NOMO-1 treated with dmso at 0.1 percent for 144 hours (cell line): ENCODE data around the gene PIK3R4.

ENCODE experiments used
- DNase-seq: peaks from one replicate; lab custom pipeline; 2025; ENCODE audit not compliant: unreplicated experiment; lab: John Stamatoyannopoulos, UW

The PIK3R4 gene

DNA sequence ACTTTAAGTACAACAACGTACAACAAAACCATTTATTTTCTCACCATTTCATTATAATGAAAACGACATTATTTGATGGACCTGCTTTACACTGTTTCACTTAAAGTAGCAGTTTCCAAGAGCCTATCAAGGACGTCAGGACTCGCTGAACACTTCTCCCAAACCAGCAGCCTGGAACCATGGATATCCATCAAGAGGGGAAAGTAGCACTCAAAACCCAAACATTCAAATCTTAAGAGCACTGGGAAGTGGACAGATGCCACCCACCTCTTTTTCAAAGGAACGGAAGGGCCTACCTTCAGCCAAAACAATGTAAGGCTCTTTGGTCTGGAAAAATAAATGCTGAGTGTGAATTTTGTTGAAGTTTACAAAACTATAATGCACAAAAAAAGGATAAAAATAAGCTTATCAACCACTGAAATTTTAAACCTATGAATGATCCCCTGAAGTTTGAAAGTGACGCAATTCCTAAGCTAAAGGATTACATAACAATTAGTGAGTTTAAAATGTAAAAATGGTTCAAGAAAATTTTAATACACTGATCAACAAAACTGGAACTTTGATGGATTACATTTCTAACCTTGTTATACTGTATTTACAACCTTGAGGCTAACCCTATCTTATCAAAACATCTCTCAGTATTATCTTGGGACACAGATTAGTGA is 4.6 kb downstream of the PIK3R4 start:
- no peak for DNase-seq

DNA sequence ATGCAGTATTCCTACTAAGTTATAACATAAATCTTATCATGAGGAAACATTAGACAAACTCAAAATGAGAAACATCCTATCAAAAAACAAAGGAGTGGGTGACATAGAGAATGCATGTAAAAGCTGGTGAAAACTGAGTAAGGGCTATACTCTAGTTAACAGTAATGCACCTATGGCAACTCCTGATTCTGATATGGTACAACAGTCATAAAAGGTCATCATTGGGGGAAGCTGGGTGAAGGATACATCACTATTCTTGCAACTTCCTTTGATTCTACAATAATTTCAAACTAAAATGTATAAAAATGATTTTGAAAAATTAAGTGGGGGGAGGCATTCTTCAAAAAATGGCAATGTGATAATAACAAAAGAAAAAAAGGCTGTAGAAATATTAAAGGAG is 6.8 kb downstream of the PIK3R4 start:
- no peak for DNase-seq

DNA sequence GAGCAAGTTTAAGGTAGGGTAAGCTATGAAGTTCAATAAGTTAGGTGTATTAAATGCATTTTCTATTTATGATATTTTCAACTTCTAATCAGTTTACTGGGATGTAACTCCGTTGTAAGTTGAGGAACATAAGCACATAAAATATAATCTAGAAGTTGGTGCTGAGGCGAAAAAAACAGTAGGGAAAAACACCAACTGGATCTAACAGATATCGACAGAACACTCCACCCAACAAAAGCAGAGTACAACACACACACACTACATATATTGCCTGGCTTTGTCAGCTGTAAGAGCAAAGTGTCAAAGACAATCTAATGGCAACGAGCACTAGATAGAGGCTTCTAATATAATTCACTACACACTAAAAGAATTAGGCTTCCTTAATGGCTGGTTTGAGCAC is 8.4 kb downstream of the PIK3R4 start:
- no peak for DNase-seq

DNA sequence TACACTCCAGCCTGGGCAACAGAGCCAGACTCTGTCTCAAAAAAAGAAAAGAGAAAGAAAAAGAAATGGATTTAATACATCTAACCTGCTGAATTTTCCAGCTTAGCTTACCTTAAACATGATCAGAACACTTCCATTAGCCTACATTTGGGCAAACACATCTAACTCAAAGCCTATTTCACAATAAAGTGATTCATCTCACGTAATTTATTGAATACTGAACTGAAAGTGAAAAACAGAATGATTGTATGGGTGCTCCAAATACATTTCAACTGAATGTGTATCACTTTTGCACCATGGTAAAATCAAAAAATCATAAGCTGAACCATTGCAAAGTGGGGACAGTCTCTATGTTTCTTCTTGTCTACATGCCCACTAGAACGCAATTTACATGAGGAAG is 9.0 kb downstream of the PIK3R4 start:
- no peak for DNase-seq

DNA sequence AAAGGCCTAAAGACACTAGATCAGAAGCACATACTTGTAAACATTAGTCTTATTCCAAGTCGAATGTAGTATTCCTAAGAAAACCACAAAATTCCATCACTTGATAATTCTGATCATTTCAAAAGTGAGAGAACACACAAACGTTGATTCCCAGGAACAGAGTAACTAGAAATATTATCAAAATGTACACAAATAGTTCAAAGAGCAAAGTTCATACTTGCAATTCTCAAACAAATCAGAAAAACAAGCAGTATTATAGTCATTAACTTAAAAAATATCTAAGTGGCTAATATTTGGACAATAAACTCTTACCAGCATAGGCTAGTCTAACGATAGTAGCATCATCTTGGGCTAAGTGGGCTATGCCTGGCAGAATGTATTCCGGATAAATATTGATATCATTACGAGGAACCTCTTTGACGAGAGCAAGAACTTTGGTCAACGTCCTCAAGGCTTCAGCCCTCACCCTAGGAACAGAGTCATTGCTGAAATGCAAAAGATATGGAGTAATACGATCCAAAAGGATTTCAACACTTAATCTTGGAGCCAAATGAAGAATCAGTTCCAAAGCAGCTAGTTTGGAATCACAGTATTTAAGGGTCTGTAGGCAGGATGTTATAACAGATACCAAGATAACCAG is 13.3 kb downstream of the PIK3R4 start:
- DNase-seq: no peak

DNA sequence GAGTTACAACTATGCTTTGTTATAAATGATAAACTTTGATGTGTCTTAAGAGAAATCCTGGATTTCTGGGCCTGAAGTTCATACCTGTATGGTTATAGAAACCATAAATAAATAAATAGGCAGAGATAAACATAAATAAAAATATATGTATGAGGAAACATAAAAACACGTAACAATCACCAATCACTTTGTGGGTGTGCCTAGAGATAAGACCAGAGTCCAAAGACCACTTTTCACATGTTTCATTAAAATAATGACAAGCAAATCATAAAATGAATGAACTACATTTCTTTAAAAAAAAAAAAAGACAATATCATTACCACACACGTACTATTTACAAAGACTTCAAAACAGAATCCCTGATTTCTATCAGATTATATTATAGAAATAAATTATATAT is 14.1 kb downstream of the PIK3R4 start:
- no peak for DNase-seq

DNA sequence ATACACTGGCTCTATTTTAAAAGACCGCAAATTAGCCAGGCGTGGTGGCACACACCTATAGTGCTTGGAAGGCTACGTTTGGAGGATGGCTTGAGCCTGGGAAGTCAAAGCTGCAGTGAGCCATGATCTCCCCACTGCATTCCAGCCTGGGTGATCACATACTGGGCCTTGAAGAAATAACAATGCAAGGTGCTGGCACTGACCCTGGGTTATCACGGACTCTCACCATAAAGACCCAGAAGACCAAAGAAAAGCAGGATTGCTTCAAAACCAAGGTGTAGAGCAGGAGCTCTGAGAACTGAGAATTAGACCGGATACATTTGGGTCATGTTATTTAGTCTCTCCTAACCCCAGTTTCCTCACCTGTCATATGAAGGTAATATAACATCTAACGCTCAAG is 14.8 kb downstream of the PIK3R4 start:
- no peak for DNase-seq

DNA sequence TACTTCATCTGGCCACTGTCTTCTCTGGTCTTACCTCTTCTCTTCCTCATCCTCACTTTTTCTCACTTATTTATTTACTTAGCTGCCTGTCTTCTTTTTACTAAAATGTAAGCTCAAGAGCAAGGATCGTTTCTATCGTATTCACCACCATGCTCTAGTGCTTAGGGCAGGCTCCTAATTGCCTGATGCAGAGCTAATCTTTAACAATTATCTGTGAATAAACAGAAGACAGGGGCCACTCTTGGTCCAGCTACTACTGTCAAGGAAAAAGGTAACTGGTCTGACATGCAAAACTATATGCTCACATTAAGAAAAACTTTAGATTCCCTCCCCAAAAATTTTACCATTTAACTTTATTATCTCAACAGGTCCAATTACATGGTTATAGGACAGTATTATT is 17.5 kb downstream of the PIK3R4 start:
- no peak for DNase-seq

DNA sequence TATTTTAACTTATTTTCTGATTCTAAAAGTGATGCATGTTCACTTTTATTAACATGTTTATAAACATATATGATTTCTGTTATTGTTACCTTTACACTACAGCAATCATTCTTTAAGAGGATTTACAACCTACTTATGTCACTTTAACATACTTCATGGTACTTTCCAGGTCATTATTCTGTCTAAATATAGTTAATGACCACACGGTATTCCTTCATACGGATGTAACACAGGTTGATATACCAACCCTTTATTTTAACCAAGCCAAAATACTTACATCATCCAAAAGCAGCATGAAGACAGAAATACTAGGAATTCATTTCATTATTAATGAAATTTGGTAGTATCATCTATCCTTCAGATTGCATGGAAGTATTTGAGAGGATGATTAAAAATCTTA is 18.6 kb downstream of the PIK3R4 start:
- DNase-seq: no peak

DNA sequence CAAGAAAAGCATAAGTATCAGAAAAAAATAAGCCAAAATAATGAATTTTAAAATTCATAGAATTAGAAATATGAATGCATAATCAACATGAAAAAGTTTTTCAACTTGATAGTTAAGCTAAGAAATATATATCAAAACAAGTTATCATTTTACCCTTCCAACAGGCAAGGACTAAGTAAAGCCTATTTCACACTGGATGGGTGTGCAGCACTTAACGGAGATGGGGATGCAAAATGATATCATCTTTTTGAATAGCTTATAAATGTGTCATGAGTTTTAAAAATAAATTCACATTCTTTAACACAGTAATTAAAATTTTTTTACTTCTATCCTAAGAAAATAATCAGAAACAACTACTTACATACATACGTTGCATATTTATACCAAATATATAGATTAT is 20.9 kb downstream of the PIK3R4 start:
- no peak for DNase-seq

DNA sequence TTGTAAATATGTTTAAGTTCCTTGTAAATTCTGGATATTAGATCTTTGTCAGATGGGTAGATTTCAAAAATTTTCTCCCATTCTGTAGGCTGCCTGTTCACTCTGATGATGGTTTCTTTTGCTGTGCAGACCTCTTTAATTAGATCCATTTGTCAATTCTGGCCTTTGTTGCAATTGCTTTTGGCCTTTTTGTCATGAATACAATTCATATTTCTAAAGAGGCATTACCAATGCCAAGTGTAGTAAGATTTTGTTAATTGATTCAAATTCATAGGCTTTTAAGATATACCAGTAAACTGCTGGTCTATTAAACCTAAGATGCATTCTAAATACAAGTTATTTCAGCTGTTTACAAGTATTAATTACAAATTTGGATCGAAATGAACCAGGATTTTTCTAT is 31.0 kb downstream of the PIK3R4 start:
- DNase-seq: no peak

DNA sequence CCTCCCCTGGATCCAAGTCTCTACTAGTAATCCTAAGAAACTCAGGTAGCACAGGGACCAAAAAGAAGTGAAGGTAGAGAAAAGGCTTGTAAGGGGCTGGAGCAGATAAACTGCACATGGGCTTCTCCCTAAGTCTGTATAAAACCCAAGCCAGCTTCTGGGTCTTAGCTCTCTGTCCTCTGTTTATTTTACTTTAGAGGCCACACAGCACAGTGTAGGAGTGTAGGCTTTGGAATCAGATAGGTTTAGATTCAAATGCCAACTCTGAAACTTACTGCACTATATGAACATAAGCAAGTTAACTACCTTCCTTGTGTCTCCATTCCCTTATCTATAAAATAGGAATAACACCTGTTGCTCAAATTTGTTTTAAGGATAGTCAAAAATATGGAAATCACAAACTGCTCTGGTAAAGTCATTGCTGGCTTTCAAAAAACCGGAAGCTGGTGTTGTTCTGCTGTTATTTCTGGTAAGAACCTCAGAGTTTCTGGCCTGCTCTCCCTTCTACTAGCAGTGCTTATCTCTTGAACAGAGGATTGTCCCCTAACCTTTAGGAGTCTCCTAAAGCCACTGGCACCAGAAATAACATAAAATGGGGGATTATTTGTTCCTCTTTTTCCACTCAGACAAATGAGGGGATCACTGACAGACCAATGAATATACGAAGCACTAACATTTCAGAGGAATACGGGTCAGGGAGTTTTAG is 33.8 kb downstream of the PIK3R4 start:
- no peak for DNase-seq

DNA sequence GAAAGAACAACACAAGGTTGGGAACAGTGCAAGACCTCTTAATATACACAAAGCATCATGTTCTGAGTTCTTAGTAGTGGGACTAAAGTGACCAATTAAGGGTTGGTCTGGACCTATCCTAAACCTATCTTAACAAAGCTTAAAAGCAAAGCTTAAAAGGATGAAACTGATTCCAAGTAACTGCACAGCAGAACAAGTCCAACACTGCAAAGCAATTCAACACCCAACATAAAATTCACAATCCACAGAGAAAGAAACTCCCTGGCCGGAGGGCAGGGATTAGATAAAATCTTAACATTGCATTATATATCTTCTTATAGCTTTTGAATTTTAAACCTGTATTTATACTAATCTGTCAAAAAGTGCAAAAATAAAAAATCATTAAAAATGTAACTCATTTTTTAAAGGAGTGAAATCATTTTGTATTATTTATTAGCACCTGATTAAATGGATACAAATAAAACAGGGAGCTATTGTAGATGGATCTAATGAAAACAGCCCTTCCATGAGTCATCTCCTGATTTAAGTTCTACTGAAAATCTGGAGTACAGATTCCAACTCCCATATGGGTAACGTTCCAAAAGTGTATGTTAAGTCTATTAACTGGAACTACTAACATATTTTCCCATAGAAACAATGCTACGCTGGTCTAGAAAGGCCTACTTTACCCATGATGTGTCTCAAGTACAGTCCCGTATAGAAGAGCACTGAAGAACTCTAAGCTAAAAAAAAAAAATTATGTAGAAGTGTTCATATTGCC is 34.9 kb downstream of the PIK3R4 start:
- no peak for DNase-seq

DNA sequence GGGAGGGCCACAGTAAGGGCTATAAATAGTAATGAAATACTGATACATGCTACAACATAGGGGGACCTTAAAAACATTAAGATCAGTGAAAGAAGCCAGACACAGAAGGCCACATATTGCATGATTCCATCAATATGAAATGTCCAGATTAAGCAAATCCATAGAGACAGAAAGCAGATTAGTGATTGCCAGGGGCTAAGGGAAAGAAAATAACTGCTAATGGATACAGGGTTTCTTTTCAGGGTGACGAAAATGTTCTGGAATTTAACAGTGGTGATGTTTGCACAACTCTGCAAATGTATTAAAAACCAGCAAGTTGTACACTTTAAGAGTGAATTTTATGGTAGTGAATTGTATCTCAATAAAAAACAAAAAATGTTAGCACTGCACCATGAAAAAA is 37.0 kb downstream of the PIK3R4 start:
- DNase-seq: no peak

DNA sequence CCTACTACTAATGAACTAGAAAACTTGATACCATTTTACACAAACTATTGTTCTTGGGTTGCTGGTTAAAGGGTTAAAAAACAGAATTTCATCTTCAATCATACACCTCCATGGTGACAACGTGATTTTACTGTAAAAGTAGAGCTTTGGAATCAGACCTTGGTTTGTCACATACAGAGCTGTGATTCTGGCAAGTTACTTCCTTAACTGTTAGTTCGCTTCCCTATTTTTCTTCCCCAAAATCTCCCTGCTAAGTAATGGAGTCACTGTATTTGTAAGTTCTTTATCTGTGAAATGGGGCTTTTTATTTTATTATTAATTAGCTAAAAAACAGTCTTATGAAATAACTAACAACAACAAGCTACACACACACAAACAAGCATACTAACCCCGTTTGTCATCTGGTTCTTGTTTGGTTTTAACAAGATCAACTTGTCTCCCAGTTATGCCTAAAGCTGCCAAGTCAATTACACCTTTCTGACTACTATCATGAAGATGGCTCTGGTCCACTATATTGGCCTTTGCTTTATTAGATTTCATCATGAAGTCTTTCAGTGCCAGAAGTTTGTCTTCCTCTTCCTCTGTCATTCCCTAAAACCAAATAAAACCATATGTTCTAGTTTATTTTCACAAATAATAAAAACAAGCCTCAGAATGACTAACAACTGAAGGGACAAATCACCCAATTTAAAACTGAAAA is 38.6 kb downstream of the PIK3R4 start:
- no peak for DNase-seq

DNA sequence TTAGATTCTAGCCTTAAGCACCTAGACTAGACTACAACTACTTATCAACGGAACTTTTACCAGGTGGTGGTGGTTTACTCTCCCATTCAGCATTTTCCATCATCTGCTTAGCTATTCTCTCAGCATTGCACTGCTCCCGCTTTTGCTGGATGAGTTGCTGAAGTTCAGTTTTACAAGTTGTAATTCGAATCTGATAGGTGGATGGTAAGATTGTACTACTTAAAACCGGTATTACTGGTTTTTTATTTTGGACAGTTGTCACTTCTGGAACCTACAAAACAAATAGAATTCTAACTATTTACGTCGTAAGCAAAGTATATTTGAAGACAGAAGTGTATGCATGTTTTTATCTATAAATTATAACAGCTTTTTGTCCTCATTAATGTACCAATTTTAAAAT is 41.1 kb downstream of the PIK3R4 start:
- no peak for DNase-seq

DNA sequence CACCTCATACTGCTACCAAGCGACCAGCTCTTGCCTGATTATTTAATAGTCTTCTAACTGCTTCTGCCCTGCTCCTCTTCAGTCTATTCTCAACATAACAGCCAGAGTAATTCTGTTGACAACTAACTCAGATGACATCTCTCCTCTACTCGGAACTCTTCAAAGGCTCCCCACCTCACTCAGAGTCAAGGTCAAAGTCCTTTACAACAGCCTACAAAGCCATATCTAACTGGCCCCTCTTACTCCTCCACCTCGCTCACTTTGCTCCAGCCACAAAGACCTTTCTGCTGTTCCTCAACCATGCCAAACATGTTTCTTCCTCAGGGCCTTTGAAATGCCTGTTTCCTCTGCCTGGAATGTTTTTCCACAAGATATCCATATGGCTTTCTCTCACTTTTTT is 43.6 kb downstream of the PIK3R4 start:
- DNase-seq: no peak

DNA sequence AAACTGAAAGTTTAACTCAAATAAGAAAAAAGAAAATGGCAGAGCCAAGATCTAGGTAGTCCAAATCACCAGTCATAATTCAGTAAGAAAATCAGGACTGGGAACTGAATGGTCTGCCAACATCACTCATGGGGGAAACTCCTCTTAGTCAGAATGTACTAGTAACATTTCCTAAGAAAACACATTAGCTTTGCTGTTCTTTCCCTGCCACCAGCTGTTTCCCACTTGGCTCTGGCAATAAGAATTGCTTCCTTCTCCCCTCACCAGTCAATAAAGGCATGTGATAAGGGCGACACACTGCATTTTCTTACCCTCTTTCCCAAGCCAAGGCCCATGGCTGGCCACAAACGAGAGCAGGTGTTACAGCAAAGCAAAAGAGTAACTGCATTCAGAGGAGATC is 46.1 kb downstream of the PIK3R4 start:
- DNase-seq: no peak

DNA sequence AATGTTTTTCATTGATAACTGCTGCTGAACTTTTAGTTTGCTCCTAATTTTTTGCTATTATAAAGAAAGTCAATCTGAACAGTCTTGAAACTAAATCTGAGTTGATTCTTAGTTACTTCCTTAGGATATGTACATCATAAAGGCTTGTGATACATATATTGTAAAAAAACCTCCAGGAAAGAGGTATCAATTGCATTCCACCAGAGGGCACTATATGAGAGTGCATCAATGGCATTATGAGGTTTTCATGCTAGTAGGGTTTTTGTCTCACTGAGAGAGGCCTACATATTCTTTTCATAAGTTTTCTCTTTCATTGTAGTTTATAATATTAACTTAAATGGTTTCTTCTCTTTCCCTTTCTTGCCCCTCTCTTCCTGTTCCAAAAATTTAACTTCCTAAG is 46.9 kb downstream of the PIK3R4 start:
- no peak for DNase-seq

DNA sequence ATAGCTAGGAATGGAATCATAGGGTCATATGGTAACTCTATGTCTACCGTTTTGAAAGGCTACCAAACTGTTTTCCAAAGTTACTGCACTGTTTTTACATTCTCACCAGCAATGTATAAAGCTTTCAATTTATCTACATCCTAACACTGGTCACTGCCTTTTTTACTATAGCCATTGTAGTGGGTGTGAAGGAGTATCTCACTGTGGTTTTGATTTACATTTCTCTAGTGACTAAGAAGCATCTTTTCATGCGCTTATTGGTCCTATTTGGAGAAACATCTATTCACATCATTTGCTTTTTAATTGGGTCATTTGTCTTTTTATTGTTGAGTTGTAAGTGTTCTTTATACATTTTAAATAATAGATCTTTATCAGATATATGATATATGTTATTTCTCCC is 53.3 kb downstream of the PIK3R4 start:
- DNase-seq: no peak

DNA sequence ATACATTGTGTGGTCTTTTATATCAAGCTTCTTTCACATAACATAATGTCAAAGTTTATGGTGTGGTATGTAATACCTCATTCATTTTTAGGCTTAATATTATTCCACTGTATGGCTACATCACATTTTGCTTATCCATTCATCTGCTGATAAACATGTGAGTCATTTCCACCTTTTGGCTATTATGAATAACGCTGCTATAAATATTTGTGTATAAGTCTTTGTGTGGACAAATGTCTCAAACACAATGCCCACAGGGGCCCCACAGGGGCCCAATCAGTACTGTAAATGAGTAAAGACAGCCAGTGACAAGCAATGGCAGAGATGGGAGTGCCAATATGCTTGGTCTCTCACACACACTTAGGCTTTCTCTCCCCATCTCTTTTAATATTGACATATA is 54.2 kb downstream of the PIK3R4 start:
- no peak for DNase-seq
